ENCODE data around the gene MINPP1. TPM values are rescaled to one million over a fixed set of nuclear protein-coding genes. Genes with fewer than 3 reads are reported as not detected.

The MINPP1 gene
- total and polyA plus RNA-seq, 2 donors from 2014 or later, result 13.1 to 15.7 TPM

DNA sequence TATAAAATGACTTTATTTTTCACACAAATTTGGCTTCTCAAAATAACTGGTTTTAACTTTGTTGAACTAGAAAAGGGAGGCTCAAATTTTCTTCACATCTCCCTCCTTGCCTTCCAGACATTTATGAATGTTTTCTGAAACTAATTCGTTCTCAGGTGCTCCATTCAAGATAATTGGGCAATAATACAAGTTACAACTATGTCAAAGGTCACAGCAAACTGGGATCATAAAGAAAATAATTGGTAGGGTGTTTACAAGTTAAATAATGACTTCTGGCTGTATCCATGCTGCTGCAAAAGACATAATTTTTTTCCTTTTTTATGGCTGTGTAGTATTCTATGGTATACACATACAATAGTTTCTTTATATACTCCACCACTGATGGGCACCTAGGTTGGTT is 75.3 kb downstream of the MINPP1 start:
- Histone ChIP-seq H3K9ac (ENCODE audit: low read length in 3 of 3) (no peak overlapping the region), H3K4me1 (ENCODE audit: control insufficient read depth in 2 of 3, insufficient read depth in 2 of 3, low read depth in 1 of 3, low read length in 3 of 3) (peaks cover 0 to 6% (median 0%) of the 10 kb centered on the region in 3 donors), H3K4me3 (ENCODE audit: low read length in 3 of 3) (no peak overlapping the region), H3K9me3 (ENCODE audit: control insufficient read depth in 2 of 3, insufficient read depth in 1 of 3, low read length in 3 of 3) (no peaks in the 10 kb centered on the region), H3K27me3 (ENCODE audit: control insufficient read depth, insufficient read depth, low read length) (no peaks in the 10 kb centered on the region), H3K36me3 (ENCODE audit: control insufficient read depth in 2 of 3, insufficient read depth in 3 of 3, low read length in 3 of 3) (no peaks in the 10 kb centered on the region), H3K27ac (ENCODE audit: low read depth in 2 of 2, low read length in 2 of 2) (no peak overlapping the region)
- no peak for DNase-seq
- no peak for FAIRE-seq
- TF ChIP-seq, protein P1, sequence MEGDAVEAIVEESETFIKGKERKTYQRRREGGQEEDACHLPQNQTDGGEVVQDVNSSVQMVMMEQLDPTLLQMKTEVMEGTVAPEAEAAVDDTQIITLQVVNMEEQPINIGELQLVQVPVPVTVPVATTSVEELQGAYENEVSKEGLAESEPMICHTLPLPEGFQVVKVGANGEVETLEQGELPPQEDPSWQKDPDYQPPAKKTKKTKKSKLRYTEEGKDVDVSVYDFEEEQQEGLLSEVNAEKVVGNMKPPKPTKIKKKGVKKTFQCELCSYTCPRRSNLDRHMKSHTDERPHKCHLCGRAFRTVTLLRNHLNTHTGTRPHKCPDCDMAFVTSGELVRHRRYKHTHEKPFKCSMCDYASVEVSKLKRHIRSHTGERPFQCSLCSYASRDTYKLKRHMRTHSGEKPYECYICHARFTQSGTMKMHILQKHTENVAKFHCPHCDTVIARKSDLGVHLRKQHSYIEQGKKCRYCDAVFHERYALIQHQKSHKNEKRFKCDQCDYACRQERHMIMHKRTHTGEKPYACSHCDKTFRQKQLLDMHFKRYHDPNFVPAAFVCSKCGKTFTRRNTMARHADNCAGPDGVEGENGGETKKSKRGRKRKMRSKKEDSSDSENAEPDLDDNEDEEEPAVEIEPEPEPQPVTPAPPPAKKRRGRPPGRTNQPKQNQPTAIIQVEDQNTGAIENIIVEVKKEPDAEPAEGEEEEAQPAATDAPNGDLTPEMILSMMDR (IDR thresholded peaks at IDR 0.05; ENCODE audit: borderline replicate concordance, extremely low read depth, insufficient read depth), result no peak
- intact Hi-C loops (cut with DNase I), result no loop called here

DNA sequence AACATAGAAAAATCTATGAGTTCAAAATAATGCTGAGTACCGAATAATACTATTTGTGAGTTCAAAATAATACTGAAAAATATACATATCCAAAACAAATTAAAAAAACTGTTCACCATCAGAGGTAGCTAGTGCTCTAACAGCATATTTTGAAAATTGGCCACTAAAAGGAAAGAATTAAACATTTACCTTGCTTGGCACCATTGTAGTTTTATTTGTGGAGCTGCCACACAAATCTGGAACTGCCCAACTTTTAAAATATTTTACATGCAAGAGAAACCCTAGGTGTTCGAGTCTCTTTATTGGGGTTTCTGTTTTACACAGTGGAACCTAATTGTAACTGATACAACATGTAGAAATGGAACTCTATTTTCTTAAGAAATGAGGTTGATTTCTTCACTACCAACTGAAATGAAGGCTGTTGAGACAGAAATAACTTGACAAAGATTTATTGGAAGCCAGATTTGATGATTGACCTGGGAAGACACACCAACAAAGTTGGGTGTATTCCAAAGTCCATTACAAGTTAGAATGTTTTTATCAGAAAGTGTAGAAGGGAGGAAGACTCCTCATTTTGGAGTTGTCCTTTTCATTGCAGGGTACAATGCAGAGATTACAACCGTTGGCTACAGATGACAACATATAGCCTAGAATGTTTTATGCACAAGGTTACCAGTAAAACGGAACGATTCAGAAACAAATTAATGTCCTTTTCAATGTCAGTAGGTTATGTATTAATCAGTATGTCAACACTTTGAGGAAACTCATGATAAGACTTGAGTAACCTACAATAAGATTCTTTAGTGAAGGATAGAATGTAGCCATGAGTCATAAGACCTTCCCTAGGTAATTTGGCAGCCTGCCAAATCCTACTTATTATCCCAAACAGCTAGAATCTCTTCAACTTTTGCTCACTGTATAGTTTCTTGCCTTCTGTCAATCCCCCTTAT is 81.1 kb downstream of the MINPP1 start:
- FAIRE-seq (no peak), DNase-seq (peak in 1 of 5 donors; percentile 6)
- H3K36me3 ChIP-seq (ENCODE audit: control insufficient read depth in 2 of 3, insufficient read depth in 3 of 3, low read length in 3 of 3), result no peaks in the 10 kb centered on the region
- no peaks in the 10 kb centered on the region for H3K27me3 ChIP-seq (ENCODE audit: control insufficient read depth, insufficient read depth, low read length)
- H3K9me3 ChIP-seq (ENCODE audit: control insufficient read depth in 2 of 3, insufficient read depth in 1 of 3, low read length in 3 of 3), result no peaks in the 10 kb centered on the region
- H3K9ac ChIP-seq (ENCODE audit: low read length in 3 of 3), result no peak overlapping the region
- H3K4me3 ChIP-seq (ENCODE audit: low read length in 3 of 3), result no peak overlapping the region
- peak overlapping the region in 1 of 2 donors; percentile 2 for H3K27ac ChIP-seq (ENCODE audit: low read depth in 2 of 2, low read length in 2 of 2)
- intact Hi-C loops (cut with DNase I), result no loop called here
- TF ChIP-seq, protein P1 (IDR thresholded peaks at IDR 0.05; ENCODE audit: borderline replicate concordance, extremely low read depth, insufficient read depth), result no peak
- peaks cover 0 to 7% (median 4%) of the 10 kb centered on the region in 3 donors for H3K4me1 ChIP-seq (ENCODE audit: control insufficient read depth in 2 of 3, insufficient read depth in 2 of 3, low read depth in 1 of 3, low read length in 3 of 3)

DNA sequence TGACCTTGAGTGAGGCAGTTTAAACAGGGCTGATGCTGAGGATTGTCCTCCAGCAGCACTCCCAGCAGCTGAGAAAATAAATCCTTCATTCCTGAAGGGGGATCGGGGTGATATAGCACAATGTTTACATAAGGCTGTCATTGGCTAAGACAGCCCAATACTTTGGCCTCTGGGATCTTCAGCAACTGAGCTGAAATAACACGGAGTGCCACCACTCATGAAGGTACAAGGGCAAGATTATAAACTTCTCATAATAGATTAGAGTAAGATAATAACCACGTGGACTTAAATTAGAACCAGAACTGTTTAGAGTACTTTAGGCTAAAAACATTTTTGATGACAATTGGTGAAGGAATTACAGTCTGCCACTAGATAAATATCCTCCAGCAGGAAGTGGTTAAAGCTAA is 85.0 kb downstream of the MINPP1 start:
- Histone ChIP-seq H3K36me3 (ENCODE audit: control insufficient read depth in 2 of 3, insufficient read depth in 3 of 3, low read length in 3 of 3) (no peaks in the 10 kb centered on the region), H3K4me1 (ENCODE audit: control insufficient read depth in 2 of 3, insufficient read depth in 2 of 3, low read depth in 1 of 3, low read length in 3 of 3) (peaks cover 0 to 17% (median 4%) of the 10 kb centered on the region in 3 donors), H3K9ac (ENCODE audit: low read length in 3 of 3) (no peak overlapping the region), H3K27ac (ENCODE audit: low read depth in 2 of 2, low read length in 2 of 2) (no peak overlapping the region), H3K4me3 (ENCODE audit: low read length in 3 of 3) (no peak overlapping the region), H3K27me3 (ENCODE audit: control insufficient read depth, insufficient read depth, low read length) (no peaks in the 10 kb centered on the region), H3K9me3 (ENCODE audit: control insufficient read depth in 2 of 3, insufficient read depth in 1 of 3, low read length in 3 of 3) (no peaks in the 10 kb centered on the region)
- intact Hi-C loops (cut with DNase I), result no loop called here
- DNase-seq, result no peak
- TF ChIP-seq, protein P1 (IDR thresholded peaks at IDR 0.05; ENCODE audit: borderline replicate concordance, extremely low read depth, insufficient read depth), result no peak
- no peak for FAIRE-seq
